ENCODE measurements around the gene EEF1A1.
"Not testable (repeated sequence)": the region's sequence is repeated elsewhere in the genome, so short reads cannot be mapped to it uniquely, and the experiment has no call there.

The EEF1A1 gene

DNA sequence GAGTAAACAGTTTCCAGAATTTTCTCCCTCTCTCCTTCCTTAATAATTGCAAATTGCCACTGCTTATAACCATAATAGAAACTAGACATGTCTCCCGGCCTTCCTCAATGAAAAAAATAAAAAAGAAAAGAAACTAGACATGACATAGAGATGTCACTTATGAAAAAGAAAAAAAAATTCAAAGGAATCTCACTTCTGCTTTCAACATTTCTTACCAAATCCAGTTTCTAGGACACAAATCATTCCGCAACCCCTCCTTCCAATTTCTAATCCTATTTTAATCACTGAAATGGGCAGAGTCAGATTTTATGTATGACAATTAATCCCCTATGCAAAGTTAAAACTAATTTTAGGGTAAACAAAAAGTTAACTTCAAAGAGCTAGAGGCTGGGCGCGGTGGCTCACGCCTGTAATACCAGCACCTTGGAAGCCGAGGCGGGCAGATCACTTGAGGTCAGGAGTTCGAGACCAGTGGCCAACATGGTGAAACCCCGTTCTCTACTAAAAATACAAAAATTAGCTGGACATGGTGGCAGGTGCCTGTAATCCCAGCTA is 40.1 kb upstream of the EEF1A1 start:
- no peak overlapping the region for H3K27ac ChIP-seq (replicated peaks)
- no peak for TF ChIP-seq POLR2AphosphoS5 (IDR thresholded peaks at IDR 0.05; ENCODE audit: low read depth)
- TF ChIP-seq, protein P1, sequence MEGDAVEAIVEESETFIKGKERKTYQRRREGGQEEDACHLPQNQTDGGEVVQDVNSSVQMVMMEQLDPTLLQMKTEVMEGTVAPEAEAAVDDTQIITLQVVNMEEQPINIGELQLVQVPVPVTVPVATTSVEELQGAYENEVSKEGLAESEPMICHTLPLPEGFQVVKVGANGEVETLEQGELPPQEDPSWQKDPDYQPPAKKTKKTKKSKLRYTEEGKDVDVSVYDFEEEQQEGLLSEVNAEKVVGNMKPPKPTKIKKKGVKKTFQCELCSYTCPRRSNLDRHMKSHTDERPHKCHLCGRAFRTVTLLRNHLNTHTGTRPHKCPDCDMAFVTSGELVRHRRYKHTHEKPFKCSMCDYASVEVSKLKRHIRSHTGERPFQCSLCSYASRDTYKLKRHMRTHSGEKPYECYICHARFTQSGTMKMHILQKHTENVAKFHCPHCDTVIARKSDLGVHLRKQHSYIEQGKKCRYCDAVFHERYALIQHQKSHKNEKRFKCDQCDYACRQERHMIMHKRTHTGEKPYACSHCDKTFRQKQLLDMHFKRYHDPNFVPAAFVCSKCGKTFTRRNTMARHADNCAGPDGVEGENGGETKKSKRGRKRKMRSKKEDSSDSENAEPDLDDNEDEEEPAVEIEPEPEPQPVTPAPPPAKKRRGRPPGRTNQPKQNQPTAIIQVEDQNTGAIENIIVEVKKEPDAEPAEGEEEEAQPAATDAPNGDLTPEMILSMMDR (IDR thresholded peaks at IDR 0.05; ENCODE audit: insufficient read depth, low read length): no peak
- TF ChIP-seq SPI1 (IDR thresholded peaks at IDR 0.05; ENCODE audit: borderline replicate concordance, low read depth): no peak
- TF ChIP-seq, protein P2, sequence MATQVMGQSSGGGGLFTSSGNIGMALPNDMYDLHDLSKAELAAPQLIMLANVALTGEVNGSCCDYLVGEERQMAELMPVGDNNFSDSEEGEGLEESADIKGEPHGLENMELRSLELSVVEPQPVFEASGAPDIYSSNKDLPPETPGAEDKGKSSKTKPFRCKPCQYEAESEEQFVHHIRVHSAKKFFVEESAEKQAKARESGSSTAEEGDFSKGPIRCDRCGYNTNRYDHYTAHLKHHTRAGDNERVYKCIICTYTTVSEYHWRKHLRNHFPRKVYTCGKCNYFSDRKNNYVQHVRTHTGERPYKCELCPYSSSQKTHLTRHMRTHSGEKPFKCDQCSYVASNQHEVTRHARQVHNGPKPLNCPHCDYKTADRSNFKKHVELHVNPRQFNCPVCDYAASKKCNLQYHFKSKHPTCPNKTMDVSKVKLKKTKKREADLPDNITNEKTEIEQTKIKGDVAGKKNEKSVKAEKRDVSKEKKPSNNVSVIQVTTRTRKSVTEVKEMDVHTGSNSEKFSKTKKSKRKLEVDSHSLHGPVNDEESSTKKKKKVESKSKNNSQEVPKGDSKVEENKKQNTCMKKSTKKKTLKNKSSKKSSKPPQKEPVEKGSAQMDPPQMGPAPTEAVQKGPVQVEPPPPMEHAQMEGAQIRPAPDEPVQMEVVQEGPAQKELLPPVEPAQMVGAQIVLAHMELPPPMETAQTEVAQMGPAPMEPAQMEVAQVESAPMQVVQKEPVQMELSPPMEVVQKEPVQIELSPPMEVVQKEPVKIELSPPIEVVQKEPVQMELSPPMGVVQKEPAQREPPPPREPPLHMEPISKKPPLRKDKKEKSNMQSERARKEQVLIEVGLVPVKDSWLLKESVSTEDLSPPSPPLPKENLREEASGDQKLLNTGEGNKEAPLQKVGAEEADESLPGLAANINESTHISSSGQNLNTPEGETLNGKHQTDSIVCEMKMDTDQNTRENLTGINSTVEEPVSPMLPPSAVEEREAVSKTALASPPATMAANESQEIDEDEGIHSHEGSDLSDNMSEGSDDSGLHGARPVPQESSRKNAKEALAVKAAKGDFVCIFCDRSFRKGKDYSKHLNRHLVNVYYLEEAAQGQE (IDR thresholded peaks at IDR 0.05; ENCODE audit: insufficient replicate concordance, low read depth): no peak
- no peak for TF ChIP-seq GABPA (IDR thresholded peaks at IDR 0.05; ENCODE audit: low read depth)
- DNase-seq (ENCODE audit: low read depth in 1 of 2, low spot score in 1 of 2): no peak

DNA sequence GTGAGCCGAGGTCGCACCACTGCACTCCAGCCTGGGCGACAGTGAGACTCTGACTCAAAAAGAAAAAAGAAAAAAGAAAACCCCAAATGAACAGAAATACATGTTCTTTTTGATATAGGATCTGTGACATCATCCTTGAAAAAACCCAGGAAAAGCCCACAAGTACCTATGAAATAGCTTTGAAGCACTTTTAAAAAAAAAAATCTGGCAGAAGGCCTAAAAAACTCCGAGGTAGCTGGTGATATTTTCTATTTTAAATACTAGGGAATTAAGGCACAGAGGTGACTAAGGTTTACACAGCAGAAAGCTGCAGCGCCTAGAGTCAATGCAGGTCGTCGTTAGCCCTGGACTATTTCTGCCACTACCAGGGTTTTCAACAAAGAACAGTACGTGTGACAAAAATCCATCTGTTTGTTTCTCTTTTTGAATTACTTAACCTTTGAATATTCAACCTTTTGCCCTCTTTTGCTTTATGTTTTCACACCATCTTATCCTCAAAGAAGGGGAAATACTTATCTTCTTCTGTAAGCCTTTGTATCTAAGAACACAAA is 39.4 kb upstream of the EEF1A1 start:
- H3K4me3 ChIP-seq (replicated peaks; ENCODE audit: insufficient read depth, low read length): no peak overlapping the region
- TF ChIP-seq, protein P2 (IDR thresholded peaks at IDR 0.05; ENCODE audit: insufficient replicate concordance, low read depth): no peak
- TF ChIP-seq GABPA (IDR thresholded peaks at IDR 0.05; ENCODE audit: low read depth): no peak
- DNase-seq (ENCODE audit: low read depth in 1 of 2, low spot score in 1 of 2): no peak
- H3K27me3 ChIP-seq (ENCODE audit: insufficient read depth, poor library complexity, severe bottlenecking): no peaks in the 10 kb centered on the region
- H3K27ac ChIP-seq (replicated peaks): no peak overlapping the region

More for the DNA sequence above, 40.1 kb upstream of the EEF1A1 start:
- no peaks in the 10 kb centered on the region for H3K27me3 ChIP-seq (ENCODE audit: insufficient read depth, poor library complexity, severe bottlenecking)
- no peak overlapping the region for H3K4me3 ChIP-seq (replicated peaks; ENCODE audit: insufficient read depth, low read length)

DNA sequence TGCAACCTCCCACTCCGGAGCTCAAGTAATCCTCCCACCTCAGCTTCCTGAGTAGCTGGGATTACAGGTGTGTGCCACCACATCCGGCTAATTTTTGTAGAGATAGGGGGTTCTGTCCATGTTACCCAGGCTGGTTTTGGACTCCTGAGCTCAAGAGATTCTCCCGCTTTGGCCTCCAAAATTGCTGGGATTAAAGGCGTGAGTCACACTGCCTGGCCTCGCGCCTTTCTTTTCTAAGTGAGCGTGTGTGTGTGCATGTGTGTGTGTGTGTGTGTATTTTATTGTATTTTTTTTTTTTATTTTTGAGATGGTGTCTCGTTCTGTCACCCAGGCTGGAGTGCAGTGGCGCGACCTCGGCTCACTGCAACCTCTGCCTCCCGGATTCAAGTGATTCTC is 38.6 kb upstream of the EEF1A1 start:
- H3K4me3 ChIP-seq (replicated peaks; ENCODE audit: insufficient read depth, low read length); H3K27me3 ChIP-seq (ENCODE audit: insufficient read depth, poor library complexity, severe bottlenecking); DNase-seq (ENCODE audit: low read depth in 1 of 2, low spot score in 1 of 2); H3K27ac ChIP-seq (replicated peaks): not testable (repeated sequence)

DNA sequence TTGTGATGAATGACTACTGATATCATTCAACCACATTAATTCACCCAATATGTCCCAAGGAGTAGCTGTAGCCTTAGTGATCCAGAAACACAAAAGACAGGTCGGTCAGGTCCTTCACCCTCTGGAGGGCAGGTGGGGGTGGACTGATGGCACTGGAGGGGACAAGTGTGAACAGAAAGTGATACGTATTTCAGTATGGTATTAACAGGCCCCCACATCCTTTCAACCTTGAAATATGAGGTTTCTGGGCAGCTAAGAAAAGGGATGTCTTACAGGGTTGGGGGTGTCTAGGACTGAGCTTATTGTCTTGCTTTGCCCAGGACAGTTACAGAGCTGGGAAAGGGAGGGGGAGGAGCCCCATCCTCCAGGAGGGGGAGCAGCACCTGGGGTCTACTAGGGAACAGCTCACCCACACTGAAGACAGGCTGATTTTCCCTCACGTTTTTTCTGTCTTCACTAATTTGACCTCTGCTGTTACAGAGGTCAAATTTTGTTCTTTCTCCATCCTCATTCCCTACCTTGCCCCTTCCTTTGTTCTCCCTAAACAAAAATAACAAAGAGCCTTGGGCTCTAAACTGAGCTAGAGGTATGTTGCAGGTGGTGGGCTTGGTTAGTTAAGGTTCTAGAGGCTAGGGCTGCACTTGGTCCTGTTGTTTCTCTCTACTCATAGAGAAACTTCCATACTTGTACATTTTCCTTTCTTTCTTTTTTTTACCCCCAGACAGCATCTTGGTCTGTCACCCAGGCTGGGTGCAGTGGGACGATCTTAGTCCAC is 38.0 kb upstream of the EEF1A1 start:
- no peak for DNase-seq (ENCODE audit: low read depth in 1 of 2, low spot score in 1 of 2)
- TF ChIP-seq, protein P2 (IDR thresholded peaks at IDR 0.05; ENCODE audit: insufficient replicate concordance, low read depth): no peak
- TF ChIP-seq, protein P1 (IDR thresholded peaks at IDR 0.05; ENCODE audit: insufficient read depth, low read length): no peak
- Histone ChIP-seq H3K4me3 (replicated peaks; ENCODE audit: insufficient read depth, low read length) (no peak overlapping the region), H3K27ac (replicated peaks) (no peak overlapping the region), H3K27me3 (ENCODE audit: insufficient read depth, poor library complexity, severe bottlenecking) (no peaks in the 10 kb centered on the region)

All from HL-60 (cell line).